HCT116 (cell line): ENCODE measurements around the gene STAT4. TPM values are rescaled to one million over a fixed set of nuclear protein-coding genes. Genes with fewer than 3 reads are reported as not detected.

Experiments used
- ATAC-seq: fragments of 200-7000 bp; cut with Tn5 transposase; 2 replicates; pipeline ENCODE4 v1.9.1; 2020; ENCODE audit warnings: mild to moderate bottlenecking, moderate library complexity
- BruUV-seq: library from RNA; stranded (reverse); fragments of 400-500 nt; replicated peaks from 2 replicates; lab custom pipeline; 2021; lab: Mats Ljungman, UMichigan
- CTCF ChIA-PET: fragments of 300-600 bp; sonication (Branson Sonifier 250); formaldehyde crosslinking; loops from one replicate; lab custom pipeline; 2021; ENCODE audit warnings: antibody characterized with exemption; lab: Charles Lee
- POLR2A ChIA-PET: fragments of 300-600, 350-600 bp; sonication (Branson Sonifier 250); formaldehyde crosslinking; loops from one replicate; lab custom pipeline; 2021; ENCODE audit warnings: antibody characterized with exemption; lab: Charles Lee
- RAD21 ChIA-PET, 2 experiments: fragments of 300-600 bp; sonication (Branson Sonifier 250); formaldehyde crosslinking; loops; one replicate each; lab custom pipeline; 2023; ENCODE audit warnings: low total read pairs in 2 of 2; ENCODE audit not compliant: uncharacterized antibody in 2 of 2, unreplicated experiment in 2 of 2, low non-redundant PET in 1 of 2; lab: Charles Lee
- DNase-seq: peaks from one replicate; pipeline ENCODE4 v3.0.0-alpha.2; 2010; ENCODE audit warnings: low read depth, low spot score
- H2AFZ ChIP-seq: fragments of 200-600 bp; shearing (Covaris generic), sonication (generic); 2 replicates; pipeline ENCODE4 v1.6.1; 2017; ENCODE audit warnings: low read depth, mixed run types, mixed read lengths, antibody characterized with exemption, low read length; ENCODE audit not compliant: poor library complexity, severe bottlenecking
- H3K27ac ChIP-seq: 2 replicates; pipeline ENCODE4 v1.5.1; 2012; ENCODE audit warnings: low read depth, low read length
- H3K27me3 ChIP-seq: fragments of 200-600 bp; sonication (generic); 2 replicates; pipeline ENCODE4 v1.6.1; 2016; ENCODE audit warnings: mixed run types, low read length, mixed read lengths; ENCODE audit not compliant: insufficient read depth
- H3K36me3 ChIP-seq, 2 experiments: fragments of 200-500 bp in 1 of 2; fragments of 200-600 bp in 1 of 2; sonication (Bioruptor generic) in 1 of 2; sonication (generic) in 1 of 2; 2 replicates each; pipeline versions ENCODE4 v1.5.1 to v1.6.1; 2014 to 2016; ENCODE audit warnings: low read length in 2 of 2, inconsistent platforms in 1 of 2, mixed read lengths in 1 of 2, mixed run types in 1 of 2; ENCODE audit not compliant: insufficient read depth in 2 of 2, control insufficient read depth in 1 of 2
- H3K4me1 ChIP-seq, 2 experiments: fragments of 200-600 bp in 1 of 2; sonication (generic) in 1 of 2; 2 replicates each; pipeline versions ENCODE4 v1.5.1 to v1.6.1; 2012 to 2017; ENCODE audit warnings: low read length in 2 of 2, inconsistent platforms in 1 of 2, mild to moderate bottlenecking in 1 of 2, mixed read lengths in 1 of 2, mixed run types in 1 of 2, moderate library complexity in 1 of 2; ENCODE audit not compliant: insufficient read depth in 2 of 2, control insufficient read depth in 1 of 2
- H3K4me2 ChIP-seq: fragments of 200-600 bp; sonication (generic); 2 replicates; pipeline ENCODE4 v1.6.1; 2017; ENCODE audit warnings: mixed run types, low read length, mixed read lengths
- H3K4me3 ChIP-seq, 2 experiments: fragments of 200-600 bp in 1 of 2; sonication (generic) in 1 of 2; replicated peaks in 1 of 2; 2 replicates each; pipeline ENCODE4 v1.5.1; 2011 to 2016; ENCODE audit warnings: low read length in 2 of 2, control low read depth in 1 of 2, low read depth in 1 of 2, mild to moderate bottlenecking in 1 of 2, mixed read lengths in 1 of 2, mixed run types in 1 of 2
- H3K79me2 ChIP-seq: fragments of 200-600 bp; sonication (generic); 2 replicates; pipeline ENCODE4 v1.6.1; 2017; ENCODE audit warnings: mild to moderate bottlenecking, mixed run types, low read length, moderate library complexity, mixed read lengths; ENCODE audit not compliant: insufficient read depth
- H3K9ac ChIP-seq: fragments of 200-600 bp; sonication (generic); 2 replicates; pipeline ENCODE4 v1.6.1; 2016; ENCODE audit warnings: low read length, mixed read lengths
- H3K9me2 ChIP-seq: fragments of 200-600 bp; sonication (generic), shearing (Covaris generic); 2 replicates; pipeline ENCODE4 v1.6.1; 2017; ENCODE audit warnings: mixed run types, mild to moderate bottlenecking, moderate library complexity; ENCODE audit not compliant: insufficient read depth
- H3K9me3 ChIP-seq, 2 experiments: fragments of 200-500 bp in 1 of 2; fragments of 200-600 bp in 1 of 2; sonication (Bioruptor generic) in 1 of 2; sonication (generic) in 1 of 2; 2 replicates each; pipeline ENCODE4 v1.6.1; 2014 to 2017; ENCODE audit warnings: low read length in 2 of 2, mixed read lengths in 2 of 2, inconsistent platforms in 1 of 2, low read depth in 1 of 2, mild to moderate bottlenecking in 1 of 2, mixed run types in 1 of 2, moderate library complexity in 1 of 2; ENCODE audit not compliant: control insufficient read depth in 1 of 2, insufficient read depth in 1 of 2
- H4K20me1 ChIP-seq: fragments of 200-600 bp; sonication (generic), shearing (Covaris generic); 2 replicates; pipeline ENCODE4 v1.6.1; 2017; ENCODE audit warnings: mixed run types, mild to moderate bottlenecking, moderate library complexity; ENCODE audit not compliant: insufficient read depth
- EGR1 ChIP-seq: IDR thresholded peaks from 2 replicates; pipeline ENCODE4 v1.6.1; 2012; ENCODE audit warnings: low read depth
- ELF1 ChIP-seq: IDR thresholded peaks from 2 replicates; pipeline ENCODE4 v1.6.1; 2012; ENCODE audit warnings: low read depth, borderline replicate concordance
- EZH2 ChIP-seq: fragments of 200-600 bp; sonication (generic); IDR thresholded peaks from 2 replicates; pipeline ENCODE4 v1.6.1; 2017; ENCODE audit warnings: antibody characterized with exemption, mixed run types
- FOSL1 ChIP-seq: IDR thresholded peaks from 2 replicates; pipeline ENCODE4 v1.6.1; 2012; ENCODE audit warnings: low read depth
- JUND ChIP-seq: IDR thresholded peaks from 2 replicates; pipeline ENCODE4 v1.6.1; 2012
- POLR2A ChIP-seq: IDR thresholded peaks from 2 replicates; pipeline ENCODE4 v1.7.0; 2011; ENCODE audit warnings: borderline replicate concordance; ENCODE audit not compliant: insufficient read depth, insufficient read length; ENCODE audit errors: extremely low read depth
- POLR2AphosphoS5 ChIP-seq: IDR thresholded peaks from 2 replicates; pipeline ENCODE4 v1.6.1; 2011; ENCODE audit warnings: mild to moderate bottlenecking, low read depth, low read length, moderate library complexity
- RAD21 ChIP-seq: IDR thresholded peaks from 2 replicates; pipeline ENCODE4 v1.6.1; 2012; ENCODE audit warnings: low read depth, mild to moderate bottlenecking
- REST ChIP-seq: IDR thresholded peaks from 2 replicates; pipeline ENCODE4 v1.6.1; 2012; ENCODE audit warnings: low read depth
- SIN3A ChIP-seq: IDR thresholded peaks from 2 replicates; pipeline ENCODE4 v1.6.1; 2012; ENCODE audit warnings: low read depth
- SP1 ChIP-seq: IDR thresholded peaks from 2 replicates; pipeline ENCODE4 v1.6.1; 2012; ENCODE audit warnings: low read depth
- SRF ChIP-seq: IDR thresholded peaks from 2 replicates; pipeline ENCODE4 v1.6.1; 2012; ENCODE audit warnings: low read depth
- TCF7L2 ChIP-seq: IDR thresholded peaks from 2 replicates; pipeline ENCODE4 v1.7.0; 2011; ENCODE audit warnings: borderline replicate concordance, inconsistent platforms; ENCODE audit not compliant: insufficient read depth, insufficient read length; ENCODE audit errors: extremely low read depth
- ZBTB33 ChIP-seq: IDR thresholded peaks from 2 replicates; pipeline ENCODE4 v1.6.1; 2011; ENCODE audit warnings: mild to moderate bottlenecking, low read length, moderate library complexity; ENCODE audit not compliant: insufficient replicate concordance; ENCODE audit errors: extremely low read depth
- ZFX ChIP-seq: fragments of 450-650 bp; IDR thresholded peaks from 2 replicates; pipeline ENCODE4 v1.6.1; 2017
- ZNF274 ChIP-seq: fragments of 200-500 bp; sonication (Bioruptor generic); IDR thresholded peaks from 2 replicates; pipeline ENCODE4 v1.6.1; 2014; ENCODE audit warnings: mild to moderate bottlenecking, low read depth, low read length, inconsistent platforms
- intact Hi-C: fragments of 100-400 bp; cut with micrococcal nuclease; formaldehyde crosslinking; loops from 2 replicates; pipeline ENCODE4 v1.10.0; 2022
- total RNA-seq: library from RNA; stranded (reverse); gene quantifications from one replicate; pipeline ENCODE4 v1.2.1, GENCODE V29; 2021; ENCODE audit not compliant: unreplicated experiment
- TF ChIP-seq, protein P1 (sequence below): IDR thresholded peaks from 2 replicates; pipeline ENCODE4 v1.6.1; 2012

STAT4 gene
- total RNA-seq, 1 experiment from 2014 or later, result 2.0 TPM

- DNase-seq, result no peak
- Histone ChIP-seq H2AFZ (no peak overlapping the region), H3K9me2 (no peaks in the 10 kb centered on the region), H3K9ac (no peak overlapping the region)
- no TSS peak for BruUV-seq
- TF ChIP-seq ZFX (no peak), POLR2A (no peak), SP1 (no peak), SRF (no peak), POLR2AphosphoS5 (no peak)
- TF ChIP-seq, protein P1, sequence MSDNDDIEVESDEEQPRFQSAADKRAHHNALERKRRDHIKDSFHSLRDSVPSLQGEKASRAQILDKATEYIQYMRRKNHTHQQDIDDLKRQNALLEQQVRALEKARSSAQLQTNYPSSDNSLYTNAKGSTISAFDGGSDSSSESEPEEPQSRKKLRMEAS, result no peak
- TF ChIP-seq, all 23 proteins: peak for 0
- ATAC-seq, result no peak
- Histone ChIP-seq H3K27ac (no peak overlapping the region), H3K27me3 (no peaks in the 10 kb centered on the region), H3K36me3 (no peaks in the 10 kb centered on the region), H3K9me3 (no peaks in the 10 kb centered on the region), H3K4me2 (no peak overlapping the region), H3K79me2 (no peaks in the 10 kb centered on the region), H3K4me3 (no peak overlapping the region), H3K4me1 (peaks cover 0 to 3% of the 10 kb centered on the region in 2 experiments; a peak in 2 of 4 replicates), H4K20me1 (no peaks in the 10 kb centered on the region)
- intact Hi-C loops, result no loop called here
- POLR2A ChIA-PET, result no interaction called here
- RAD21 ChIA-PET, result no interaction called here
- CTCF ChIA-PET, result no interaction called here
These were observed 42.5 kb downstream of the STAT4 start for GRCh38 chr2:191108331-191108730.

GRCh38 chr2:191105082-191105481, 45.7 kb downstream of the STAT4 start:
- H3K9ac ChIP-seq, result no peak overlapping the region
- DNase-seq, result no peak
- no peak overlapping the region; the same call in 1 of the 2 replicates for H3K4me2 ChIP-seq
- H3K9me3 ChIP-seq, result no peaks in the 10 kb centered on the region
- no peaks in the 10 kb centered on the region for H3K27me3 ChIP-seq
- intact Hi-C loops, result no loop called here
- no peak overlapping the region for H3K27ac ChIP-seq
- H4K20me1 ChIP-seq, result no peaks in the 10 kb centered on the region
- ChIA-PET POLR2A (no interaction called here), RAD21 (no interaction called here), CTCF (no interaction called here)
- peak overlapping the region; percentile 77 for H2AFZ ChIP-seq
- no peaks in the 10 kb centered on the region for H3K9me2 ChIP-seq
- ATAC-seq, result no peak
- no peaks in the 10 kb centered on the region for H3K36me3 ChIP-seq
- H3K4me3 ChIP-seq, result no peak overlapping the region
- BruUV-seq, result no TSS peak
- peaks cover 0 to 3% of the 10 kb centered on the region in 2 experiments; a peak in 2 of 4 replicates for H3K4me1 ChIP-seq
- H3K79me2 ChIP-seq, result no peaks in the 10 kb centered on the region
- TF ChIP-seq ZBTB33, result no peak
- no peak for TF ChIP-seq ELF1
- no peak for TF ChIP-seq TCF7L2
- TF ChIP-seq EGR1, result no peak
- TF ChIP-seq FOSL1, result no peak
- no peak for TF ChIP-seq SIN3A
- no peak for TF ChIP-seq REST
- TF ChIP-seq ZNF274, result no peak
- TF ChIP-seq POLR2A, result no peak
- TF ChIP-seq JUND, result no peak
- no peak for TF ChIP-seq POLR2AphosphoS5
- no peak for TF ChIP-seq EZH2
- TF ChIP-seq SP1, result no peak
- TF ChIP-seq RAD21, result no peak
